HG02884 (cell line): Measurements from ENCODE around the gene TBX1.

Experiments
- ATAC-seq: cut with Tn5 transposase; IDR thresholded peaks from one replicate; pipeline ENCODE4 v1.9.1; 2021; ENCODE audit warnings: mild to moderate bottlenecking, moderate library complexity; ENCODE audit not compliant: unreplicated experiment

TBX1 gene

GRCh38 chr22:19797086-19798002 is 36.8 kb downstream of the TBX1 start:
- no peak for ATAC-seq

- no peak for ATAC-seq
Measured at GRCh38 chr22:19798003-19798665, 37.6 kb downstream of the TBX1 start.

GRCh38 chr22:19798891-19799293 is 38.3 kb downstream of the TBX1 start:
- ATAC-seq, result no peak

GRCh38 chr22:19799322-19800190 is 39.0 kb downstream of the TBX1 start:
- ATAC-seq, result no peak

DNA sequence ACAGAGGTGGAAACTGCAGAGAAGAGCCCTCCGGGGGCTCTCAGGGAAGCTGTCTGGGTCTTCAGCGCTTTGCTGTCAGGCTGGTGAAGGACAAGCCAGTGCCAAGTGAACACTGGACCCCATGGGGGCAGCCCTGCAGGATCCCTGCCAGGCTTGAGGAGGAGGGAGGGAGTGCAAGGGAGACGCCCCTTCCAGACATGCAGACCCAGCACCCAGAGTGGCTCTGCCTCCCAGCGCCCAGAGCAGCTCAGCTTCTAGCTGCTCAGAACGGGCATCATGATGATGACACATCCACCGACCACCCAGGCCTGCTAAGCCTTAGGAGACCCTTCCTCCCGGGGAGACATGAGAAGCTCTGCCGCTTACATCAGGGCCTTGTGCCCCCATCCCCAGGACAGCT is 39.7 kb downstream of the TBX1 start:
- ATAC-seq, result no peak

- no peak for ATAC-seq
Measured at GRCh38 chr22:19800761-19801244, 40.2 kb downstream of the TBX1 start.

DNA sequence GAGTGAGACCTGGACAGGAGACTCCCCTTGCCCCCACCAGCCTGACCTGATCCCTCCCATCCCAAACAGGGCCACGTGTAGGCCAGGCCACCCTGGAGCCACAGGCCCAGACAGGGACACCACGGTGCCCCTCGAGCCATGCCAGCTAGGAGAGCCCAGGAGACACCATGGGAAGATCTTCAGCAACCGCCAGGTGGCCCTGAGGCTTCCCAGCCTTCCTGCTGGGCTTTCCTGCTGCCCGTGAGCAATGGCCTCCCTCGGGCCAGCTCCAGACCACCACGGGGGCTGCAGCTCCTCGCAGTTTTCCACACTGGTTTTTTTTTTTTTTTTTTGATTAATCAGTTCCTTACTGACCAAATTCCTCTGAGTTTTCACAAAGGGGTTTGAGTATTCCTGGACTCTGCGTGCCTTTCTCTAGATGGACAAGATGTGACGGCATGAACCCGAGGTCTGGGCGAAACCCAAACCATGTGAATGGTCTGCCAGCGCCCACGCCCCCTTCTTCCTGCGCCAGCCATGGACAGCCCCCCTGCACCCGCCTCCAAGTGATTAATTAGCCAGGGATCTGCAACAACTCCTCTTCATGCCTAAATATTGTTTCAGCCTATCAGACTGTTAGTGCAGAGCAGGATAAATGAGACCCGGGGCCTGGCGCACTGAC is 40.9 kb downstream of the TBX1 start:
- no peak for ATAC-seq

- ATAC-seq, result no peak
Measured at GRCh38 chr22:19802001-19802893, 41.7 kb downstream of the TBX1 start.

- no peak for ATAC-seq
Measured at GRCh38 chr22:19802894-19803735, 42.5 kb downstream of the TBX1 start.

DNA sequence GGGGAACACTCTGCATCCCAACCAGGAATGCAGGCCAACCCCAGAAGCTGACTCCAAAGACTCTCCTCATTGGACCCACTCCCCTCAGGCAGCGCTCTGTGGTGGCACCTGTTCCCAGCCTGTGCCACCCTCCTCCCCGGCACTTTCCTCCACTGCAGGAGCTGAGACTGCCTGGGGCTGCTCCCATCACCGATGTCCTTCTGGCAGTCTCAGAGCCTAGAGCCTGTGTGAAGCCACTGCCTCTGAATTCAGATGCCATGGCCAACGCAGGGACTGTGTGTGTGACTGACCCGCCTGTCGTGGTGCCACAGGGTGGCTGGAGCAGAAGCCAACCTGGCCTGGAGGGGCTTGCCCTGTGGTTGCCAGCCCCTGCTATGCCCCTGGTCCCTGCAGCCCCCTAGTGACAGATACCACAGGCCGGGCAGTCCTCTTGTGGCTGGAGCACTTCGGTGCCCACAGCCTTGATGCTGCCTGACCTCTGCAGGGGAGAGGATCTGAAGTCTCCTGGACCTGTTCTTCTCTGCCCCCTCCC is 43.2 kb downstream of the TBX1 start:
- ATAC-seq, result no peak

GRCh38 chr22:19805821-19806212 is 45.2 kb downstream of the TBX1 start:
- no peak for ATAC-seq

GRCh38 chr22:19806213-19807160 is 45.9 kb downstream of the TBX1 start:
- ATAC-seq, result no peak

DNA sequence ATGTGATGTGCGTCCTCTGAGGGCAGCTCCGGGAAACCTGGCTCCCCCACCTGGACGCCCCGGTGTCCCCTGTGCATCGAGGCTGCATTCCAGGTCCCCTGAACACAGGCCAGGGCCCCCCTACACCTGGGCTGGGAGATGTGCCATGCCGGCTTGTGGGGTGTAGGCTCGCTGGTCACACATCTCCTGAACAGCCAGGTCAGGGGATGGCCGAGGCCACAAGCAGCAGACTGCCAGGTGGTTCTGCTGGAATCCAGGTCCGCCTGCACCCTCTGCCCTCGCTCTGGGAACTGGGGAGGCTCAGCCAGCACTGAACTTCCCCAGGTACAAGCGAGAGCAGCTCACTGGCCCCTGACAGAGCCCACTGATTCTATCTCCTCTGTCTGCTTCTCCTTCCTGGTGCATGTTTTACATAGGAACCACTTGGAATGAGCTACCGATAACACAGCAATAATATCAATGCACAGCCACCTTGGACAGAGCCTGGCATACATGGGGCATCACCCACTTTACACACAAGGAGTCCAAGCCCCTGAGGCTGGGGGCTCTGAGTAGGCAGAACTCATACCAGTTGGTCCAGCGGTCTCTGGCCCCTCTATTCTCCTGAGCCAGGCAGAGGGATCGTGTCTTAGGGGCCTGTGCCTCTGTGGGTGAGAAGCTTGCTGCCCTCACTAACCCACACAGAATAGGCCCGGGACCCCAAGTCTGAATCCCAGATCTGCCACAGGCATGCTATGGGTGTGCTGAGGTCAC is 46.8 kb downstream of the TBX1 start:
- ATAC-seq, result no peak

- ATAC-seq, result no peak
Measured at GRCh38 chr22:19807914-19808872, 47.6 kb downstream of the TBX1 start.

GRCh38 chr22:19808873-19809478 is 48.4 kb downstream of the TBX1 start:
- no peak for ATAC-seq
